ENCODE measurements around the gene RPS15. TPM values are rescaled to one million over a fixed set of nuclear protein-coding genes. Genes with fewer than 3 reads are reported as not detected.
A peak's percentile ranks its signal among the peaks of the same experiment; 100 is the strongest.

The RPS15 gene
- polyA plus RNA-seq, 6 donors from 2014 or later, result 2,496 to 3,315 (median 3,022) TPM

GRCh38 chr19:1457892-1458291 lies 19.7 kb downstream of the RPS15 start:
- H3K36me3 Mint-ChIP-seq, result peaks cover 0 to 8% of the 10 kb centered on the region in 2 donors
- DNase-seq (no peak), ATAC-seq (ENCODE audit: low read depth in 2 of 2) (no peak)
- peaks cover 20 to 22% (median 21%) of the 10 kb centered on the region in 3 donors for H3K4me1 Mint-ChIP-seq
- H3K4me3 Mint-ChIP-seq, result no peak overlapping the region
- H3K27me3 Mint-ChIP-seq, result peaks cover 13 to 44% (median 33%) of the 10 kb centered on the region in 3 donors
- H3K27ac Mint-ChIP-seq, result no peak overlapping the region
- H3K9me3 Mint-ChIP-seq, result peaks cover 0 to 3% (median 2%) of the 10 kb centered on the region in 7 donors

GRCh38 chr19:1459479-1459878 lies 21.3 kb downstream of the RPS15 start:
- Mint-ChIP-seq H3K27ac (no peak overlapping the region), H3K4me3 (no peak overlapping the region), H3K9me3 (peaks cover 0 to 3% (median 0%) of the 10 kb centered on the region in 7 donors), H3K27me3 (peaks cover 8 to 31% (median 20%) of the 10 kb centered on the region in 3 donors), H3K4me1 (peaks cover 14 to 15% (median 15%) of the 10 kb centered on the region in 3 donors), H3K36me3 (no peaks in the 10 kb centered on the region)
- no peak for DNase-seq
- no peak for ATAC-seq (ENCODE audit: low read depth in 2 of 2)

DNA sequence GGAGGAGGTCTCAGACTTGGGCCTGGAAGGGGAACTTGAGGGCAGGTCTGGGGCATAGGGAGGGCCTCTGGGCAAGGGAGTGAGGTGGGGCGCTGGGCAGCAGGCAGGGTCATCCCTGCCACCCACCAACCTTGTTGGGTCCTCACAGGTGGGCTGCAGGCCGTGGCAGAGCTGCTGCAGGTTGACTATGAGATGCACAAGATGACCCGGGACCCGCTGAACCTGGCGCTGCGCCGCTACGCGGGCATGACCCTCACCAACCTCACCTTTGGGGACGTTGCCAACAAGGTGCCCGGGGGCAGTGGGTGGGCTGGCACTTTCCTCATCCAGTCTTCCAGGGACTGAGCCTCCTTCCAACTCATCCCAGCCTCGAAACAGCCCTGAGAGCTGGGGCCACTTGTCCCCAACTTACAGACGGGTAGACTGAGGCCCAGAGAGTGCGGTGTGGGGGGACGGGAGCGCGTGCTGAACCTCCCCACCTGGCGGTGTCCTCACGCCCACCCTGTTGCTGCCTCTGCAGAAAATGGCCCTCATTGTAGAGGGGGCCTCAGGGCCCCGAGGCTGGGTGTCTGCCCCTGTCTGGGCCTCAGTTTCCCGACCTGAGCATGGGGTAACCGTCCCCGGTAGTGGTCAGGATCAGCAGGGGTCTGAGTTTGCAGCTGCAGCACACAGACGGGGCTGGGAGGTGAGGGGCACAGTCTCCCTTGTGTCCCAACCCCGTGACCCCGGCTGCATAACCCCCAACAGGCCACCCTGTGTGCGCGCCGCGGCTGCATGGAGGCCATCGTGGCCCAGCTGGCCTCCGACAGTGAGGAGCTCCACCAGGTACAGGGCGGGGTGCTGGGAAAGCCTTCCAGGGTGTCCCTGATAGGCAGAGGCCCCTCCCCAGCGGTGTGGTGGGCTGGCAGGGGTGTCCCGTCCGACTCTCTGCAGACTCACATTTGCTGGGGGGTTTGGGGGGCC lies 22.1 kb downstream of the RPS15 start:
- no peaks in the 10 kb centered on the region for H3K36me3 Mint-ChIP-seq
- no peak overlapping the region for H3K4me3 Mint-ChIP-seq
- H3K27ac Mint-ChIP-seq, result peak overlapping the region in 1 of 6 donors; percentile 26
- peaks cover 0 to 3% (median 0%) of the 10 kb centered on the region in 7 donors for H3K9me3 Mint-ChIP-seq
- no peak for ATAC-seq (ENCODE audit: low read depth in 2 of 2)
- peaks cover 5 to 24% (median 14%) of the 10 kb centered on the region in 3 donors for H3K27me3 Mint-ChIP-seq
- peaks cover 7 to 9% (median 9%) of the 10 kb centered on the region in 3 donors for H3K4me1 Mint-ChIP-seq
- no peak for DNase-seq

GRCh38 chr19:1461862-1462261 lies 23.7 kb downstream of the RPS15 start:
- Mint-ChIP-seq H3K36me3 (no peaks in the 10 kb centered on the region), H3K4me1 (peaks cover 0 to 4% (median 3%) of the 10 kb centered on the region in 3 donors), H3K27me3 (peaks cover 5 to 20% (median 7%) of the 10 kb centered on the region in 3 donors), H3K9me3 (no peaks in the 10 kb centered on the region), H3K27ac (no peak overlapping the region), H3K4me3 (no peak overlapping the region)
- ATAC-seq (ENCODE audit: low read depth in 2 of 2), result no peak
- no peak for DNase-seq

GRCh38 chr19:1465191-1466016 lies 27.2 kb downstream of the RPS15 start:
- no peaks in the 10 kb centered on the region for H3K9me3 Mint-ChIP-seq
- no peak overlapping the region for H3K4me3 Mint-ChIP-seq

GRCh38 chr19:1466018-1466460 lies 27.8 kb downstream of the RPS15 start:
- Mint-ChIP-seq H3K27ac (no peak overlapping the region), H3K27me3 (peaks cover 0 to 10% (median 0%) of the 10 kb centered on the region in 3 donors), H3K4me1 (peaks cover 3 to 6% (median 4%) of the 10 kb centered on the region in 3 donors), H3K36me3 (no peaks in the 10 kb centered on the region), H3K9me3 (no peaks in the 10 kb centered on the region), H3K4me3 (no peak overlapping the region)
- DNase-seq (no peak), ATAC-seq (ENCODE audit: low read depth in 2 of 2) (no peak)

More at GRCh38 chr19:1465191-1466016, 27.2 kb downstream of the RPS15 start:
- Mint-ChIP-seq H3K27ac (no peak overlapping the region), H3K36me3 (no peaks in the 10 kb centered on the region), H3K27me3 (peaks cover 0 to 10% (median 0%) of the 10 kb centered on the region in 3 donors), H3K4me1 (peaks cover 3 to 6% (median 4%) of the 10 kb centered on the region in 3 donors)
- ATAC-seq (ENCODE audit: low read depth in 2 of 2), result peak in 1 of 2 donors; percentile 11
- DNase-seq, result no peak

DNA sequence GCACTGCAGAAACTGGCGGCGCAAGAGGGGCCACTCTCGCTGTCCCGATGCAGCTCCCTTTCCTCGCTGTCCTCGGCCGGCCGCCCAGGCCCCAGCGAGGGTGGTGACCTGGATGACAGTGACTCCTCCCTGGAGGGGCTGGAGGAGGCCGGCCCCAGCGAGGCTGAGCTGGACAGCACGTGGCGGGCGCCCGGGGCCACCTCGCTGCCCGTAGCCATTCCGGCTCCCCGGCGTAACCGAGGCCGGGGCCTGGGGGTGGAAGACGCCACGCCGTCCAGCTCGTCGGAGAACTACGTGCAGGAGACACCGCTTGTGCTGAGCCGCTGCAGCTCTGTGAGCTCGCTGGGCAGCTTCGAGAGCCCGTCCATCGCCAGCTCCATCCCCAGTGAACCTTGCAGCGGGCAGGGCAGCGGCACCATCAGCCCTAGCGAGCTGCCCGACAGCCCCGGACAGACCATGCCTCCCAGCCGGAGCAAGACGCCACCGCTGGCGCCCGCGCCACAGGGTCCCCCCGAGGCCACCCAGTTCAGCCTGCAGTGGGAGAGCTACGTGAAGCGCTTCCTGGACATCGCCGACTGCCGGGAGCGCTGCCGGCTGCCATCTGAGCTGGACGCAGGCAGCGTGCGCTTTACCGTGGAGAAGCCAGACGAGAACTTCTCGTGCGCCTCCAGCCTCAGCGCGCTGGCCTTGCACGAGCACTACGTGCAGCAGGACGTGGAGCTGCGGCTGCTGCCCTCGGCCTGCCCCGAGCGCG lies 28.4 kb downstream of the RPS15 start:
- H3K27me3 Mint-ChIP-seq, result peaks cover 0 to 11% (median 0%) of the 10 kb centered on the region in 3 donors
- H3K4me1 Mint-ChIP-seq, result peaks cover 4 to 6% (median 5%) of the 10 kb centered on the region in 3 donors
- H3K9me3 Mint-ChIP-seq, result no peaks in the 10 kb centered on the region
- peak overlapping the region in 1 of 6 donors; percentile 47 for H3K27ac Mint-ChIP-seq
- no peak for DNase-seq
- H3K4me3 Mint-ChIP-seq, result peak overlapping the region in 2 of 8 donors; percentile 13 to 25
- H3K36me3 Mint-ChIP-seq, result no peaks in the 10 kb centered on the region
- no peak for ATAC-seq (ENCODE audit: low read depth in 2 of 2)

DNA sequence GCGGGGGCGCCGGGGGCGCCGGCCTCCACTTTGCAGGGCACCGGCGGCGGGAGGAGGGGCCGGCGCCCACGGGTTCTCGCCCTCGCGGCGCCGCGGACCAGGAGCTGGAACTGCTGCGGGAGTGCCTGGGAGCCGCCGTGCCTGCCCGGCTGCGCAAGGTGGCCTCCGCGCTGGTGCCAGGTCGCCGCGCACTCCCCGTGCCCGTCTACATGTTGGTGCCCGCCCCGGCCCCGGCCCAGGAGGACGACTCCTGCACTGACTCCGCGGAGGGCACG lies 29.0 kb downstream of the RPS15 start:
- ATAC-seq (ENCODE audit: low read depth in 2 of 2) (no peak), DNase-seq (no peak)
- no peak overlapping the region for H3K27ac Mint-ChIP-seq
- no peaks in the 10 kb centered on the region for H3K36me3 Mint-ChIP-seq
- no peaks in the 10 kb centered on the region for H3K9me3 Mint-ChIP-seq
- H3K4me1 Mint-ChIP-seq, result peaks cover 4 to 9% (median 6%) of the 10 kb centered on the region in 3 donors
- H3K27me3 Mint-ChIP-seq, result peaks cover 0 to 16% (median 0%) of the 10 kb centered on the region in 3 donors
- no peak overlapping the region for H3K4me3 Mint-ChIP-seq

DNA sequence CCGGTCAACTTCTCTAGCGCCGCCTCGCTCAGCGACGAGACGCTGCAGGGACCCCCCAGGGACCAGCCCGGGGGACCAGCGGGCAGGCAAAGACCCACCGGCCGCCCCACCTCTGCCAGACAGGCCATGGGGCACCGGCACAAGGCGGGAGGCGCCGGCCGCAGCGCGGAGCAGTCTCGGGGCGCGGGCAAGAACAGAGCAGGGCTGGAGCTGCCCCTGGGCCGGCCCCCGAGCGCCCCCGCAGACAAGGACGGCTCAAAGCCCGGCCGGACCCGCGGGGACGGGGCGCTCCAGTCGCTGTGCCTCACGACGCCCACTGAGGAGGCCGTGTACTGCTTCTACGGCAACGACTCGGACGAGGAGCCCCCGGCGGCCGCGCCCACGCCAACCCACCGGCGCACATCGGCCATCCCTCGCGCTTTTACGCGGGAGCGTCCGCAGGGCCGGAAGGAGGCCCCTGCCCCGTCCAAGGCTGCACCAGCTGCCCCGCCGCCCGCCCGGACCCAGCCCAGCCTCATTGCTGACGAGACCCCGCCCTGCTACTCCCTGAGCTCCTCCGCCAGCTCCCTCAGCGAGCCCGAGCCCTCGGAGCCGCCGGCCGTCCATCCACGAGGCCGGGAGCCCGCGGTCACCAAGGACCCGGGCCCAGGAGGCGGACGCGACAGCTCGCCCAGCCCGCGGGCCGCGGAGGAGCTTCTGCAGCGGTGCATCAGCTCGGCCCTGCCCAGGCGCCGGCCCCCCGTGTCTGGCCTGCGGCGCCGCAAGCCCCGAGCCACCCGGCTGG lies 29.5 kb downstream of the RPS15 start:
- no peak overlapping the region for H3K27ac Mint-ChIP-seq
- H3K9me3 Mint-ChIP-seq, result no peaks in the 10 kb centered on the region
- DNase-seq, result no peak
- ATAC-seq (ENCODE audit: low read depth in 2 of 2), result no peak
- H3K36me3 Mint-ChIP-seq, result no peaks in the 10 kb centered on the region
- H3K4me1 Mint-ChIP-seq, result peaks cover 4 to 13% (median 6%) of the 10 kb centered on the region in 3 donors
- peaks cover 0 to 16% (median 0%) of the 10 kb centered on the region in 3 donors for H3K27me3 Mint-ChIP-seq
- H3K4me3 Mint-ChIP-seq, result peak overlapping the region in 2 of 8 donors; percentile 35 to 50

DNA sequence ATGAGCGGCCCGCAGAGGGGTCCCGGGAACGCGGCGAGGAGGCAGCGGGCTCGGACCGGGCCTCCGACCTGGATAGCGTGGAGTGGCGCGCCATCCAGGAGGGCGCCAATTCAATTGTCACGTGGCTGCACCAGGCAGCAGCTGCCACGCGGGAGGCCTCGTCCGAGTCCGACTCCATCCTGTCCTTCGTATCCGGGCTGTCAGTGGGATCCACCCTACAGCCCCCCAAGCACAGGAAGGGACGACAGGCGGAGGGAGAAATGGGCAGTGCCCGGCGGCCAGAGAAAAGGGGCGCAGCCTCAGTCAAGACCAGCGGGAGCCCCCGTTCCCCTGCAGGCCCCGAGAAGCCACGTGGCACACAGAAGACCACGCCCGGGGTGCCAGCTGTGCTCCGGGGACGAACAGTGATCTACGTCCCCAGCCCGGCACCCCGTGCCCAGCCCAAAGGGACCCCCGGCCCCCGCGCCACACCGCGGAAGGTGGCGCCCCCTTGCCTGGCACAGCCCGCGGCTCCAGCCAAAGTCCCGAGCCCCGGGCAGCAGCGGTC lies 30.2 kb downstream of the RPS15 start:
- Mint-ChIP-seq H3K9me3 (no peaks in the 10 kb centered on the region), H3K4me3 (peak overlapping the region in 6 of 8 donors; percentile 25 to 82 (median 60)), H3K27me3 (peaks cover 0 to 16% (median 0%) of the 10 kb centered on the region in 3 donors), H3K36me3 (no peaks in the 10 kb centered on the region), H3K4me1 (peaks cover 5 to 16% (median 6%) of the 10 kb centered on the region in 3 donors), H3K27ac (no peak overlapping the region)
- ATAC-seq (ENCODE audit: low read depth in 2 of 2), result no peak
- no peak for DNase-seq

DNA sequence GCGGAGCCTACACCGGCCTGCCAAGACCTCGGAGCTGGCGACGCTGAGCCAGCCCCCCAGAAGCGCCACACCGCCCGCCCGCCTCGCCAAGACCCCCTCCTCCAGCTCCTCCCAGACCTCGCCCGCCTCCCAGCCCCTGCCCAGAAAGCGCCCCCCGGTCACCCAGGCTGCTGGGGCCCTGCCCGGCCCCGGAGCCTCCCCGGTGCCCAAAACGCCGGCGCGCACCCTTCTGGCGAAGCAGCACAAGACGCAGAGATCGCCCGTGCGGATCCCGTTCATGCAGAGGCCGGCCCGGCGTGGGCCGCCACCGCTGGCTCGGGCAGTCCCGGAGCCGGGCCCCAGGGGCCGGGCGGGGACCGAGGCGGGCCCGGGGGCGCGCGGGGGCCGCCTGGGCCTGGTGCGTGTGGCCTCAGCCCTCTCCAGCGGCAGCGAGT lies 30.6 kb downstream of the RPS15 start:
- Mint-ChIP-seq H3K36me3 (no peaks in the 10 kb centered on the region), H3K9me3 (no peaks in the 10 kb centered on the region), H3K27me3 (peaks cover 0 to 16% (median 0%) of the 10 kb centered on the region in 3 donors), H3K4me3 (peak overlapping the region in 6 of 8 donors; percentile 30 to 77 (median 52)), H3K27ac (no peak overlapping the region), H3K4me1 (peaks cover 6 to 16% (median 7%) of the 10 kb centered on the region in 3 donors)
- no peak for DNase-seq
- ATAC-seq (ENCODE audit: low read depth in 2 of 2), result peak; percentile 15 to 17
